IPS DF 6.9 (cell line): ENCODE measurements around the gene ZNF783.

Experiments
- DNase-seq: peaks from one replicate; pipeline ENCODE4 v3.0.0-alpha.2; 2013; ENCODE audit warnings: low read depth, low spot score
- H3K27ac ChIP-seq: one replicate; pipeline ENCODE4 v1.5.1; 2013; ENCODE audit warnings: low read length, control low read depth
- H3K27me3 ChIP-seq: 2 replicates; pipeline ENCODE4 v1.6.1; 2013; ENCODE audit warnings: mild to moderate bottlenecking, low read length; ENCODE audit not compliant: control insufficient read depth, insufficient read depth
- H3K36me3 ChIP-seq: 2 replicates; pipeline ENCODE4 v1.6.1; 2013; ENCODE audit warnings: low read length; ENCODE audit not compliant: control insufficient read depth, insufficient read depth
- H3K4me1 ChIP-seq: 2 replicates; pipeline ENCODE4 v1.6.1; 2013; ENCODE audit warnings: low read length; ENCODE audit not compliant: control insufficient read depth, insufficient read depth
- H3K4me3 ChIP-seq: 2 replicates; pipeline ENCODE4 v1.5.1; 2013; ENCODE audit warnings: mild to moderate bottlenecking, low read length
- H3K9me3 ChIP-seq: 2 replicates; pipeline ENCODE4 v1.6.1; 2013; ENCODE audit warnings: low read length, inconsistent platforms; ENCODE audit not compliant: control insufficient read depth, insufficient read depth
- WGBS: extraction: QIAGEN DNeasy Blood & Tissue Kit; methylation state at CpG from one replicate; pipeline ENCODE4 v1.1.7; 2013; ENCODE audit warnings: mixed read lengths, missing lambda C conversion rate; ENCODE audit not compliant: insufficient read length, insufficient coverage; 5-methylcytosine and 5-hydroxymethylcytosine counted together

ZNF783 gene

GRCh38 chr7:149261829-149262617 lies at the start of gene ZNF783:
Gene ZNF783, plus strand, starts transcription at chr7:149262196. Its CDS starts 138 bp downstream, at chr7:149262334.
- H3K9me3 ChIP-seq = no peaks in the 10 kb centered on the region

DNA sequence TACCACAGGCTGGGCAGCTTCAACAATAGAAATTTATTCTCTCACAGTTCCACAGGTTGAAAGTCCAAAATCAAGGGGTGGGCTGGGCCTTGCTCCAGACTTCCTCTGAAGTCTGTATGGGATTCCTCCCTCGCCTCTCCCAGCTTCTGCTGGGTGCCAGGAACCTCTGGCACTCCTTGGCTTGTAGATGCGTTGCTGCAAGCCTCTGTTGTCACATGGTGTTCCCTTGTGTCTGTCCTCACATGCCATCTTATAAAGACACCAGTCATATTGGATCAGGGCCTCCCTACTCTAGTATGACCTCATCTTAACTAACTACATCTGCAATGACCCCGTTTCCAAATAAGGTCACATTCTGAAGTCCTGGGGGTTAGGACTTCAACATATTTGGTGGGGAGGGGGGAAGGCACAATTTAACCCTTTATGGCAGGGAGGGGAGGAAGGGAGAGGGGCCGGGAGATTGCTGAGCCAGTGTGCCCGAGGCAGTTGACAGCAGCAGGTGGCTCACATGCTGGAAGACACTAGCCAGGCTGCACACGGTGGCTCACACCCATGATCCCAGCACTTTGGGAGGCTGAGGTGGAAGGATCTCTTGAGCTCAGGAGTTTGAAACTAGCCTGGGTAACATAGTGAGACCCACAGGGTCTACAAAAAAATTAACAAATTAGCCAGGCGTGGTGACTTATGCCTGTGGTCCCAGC lies 47.8 kb upstream of the ZNF783 start:
- Histone ChIP-seq H3K27ac (no peak overlapping the region), H3K9me3 (no peaks in the 10 kb centered on the region), H3K27me3 (no peaks in the 10 kb centered on the region), H3K4me1 (no peaks in the 10 kb centered on the region), H3K36me3 (peaks cover 39% of the 10 kb centered on the region), H3K4me3 (no peak overlapping the region)
- DNase-seq = no peak
- WGBS = no CpG with 5 or more reads among the region's 7 CpGs

More at GRCh38 chr7:149261829-149262617, at the start of gene ZNF783:
- Histone ChIP-seq H3K27ac (no peak within 1 kb of the TSS), H3K4me3 (peak within 1 kb of the TSS; percentile 49), H3K36me3 (no peaks in the 10 kb centered on the region; the same call in 1 of the 2 replicates), H3K4me1 (no peaks in the 10 kb centered on the region), H3K27me3 (no peaks in the 10 kb centered on the region)
- peak; percentile 47 for DNase-seq
- WGBS = no CpG with 5 or more reads among the region's 115 CpGs

DNA sequence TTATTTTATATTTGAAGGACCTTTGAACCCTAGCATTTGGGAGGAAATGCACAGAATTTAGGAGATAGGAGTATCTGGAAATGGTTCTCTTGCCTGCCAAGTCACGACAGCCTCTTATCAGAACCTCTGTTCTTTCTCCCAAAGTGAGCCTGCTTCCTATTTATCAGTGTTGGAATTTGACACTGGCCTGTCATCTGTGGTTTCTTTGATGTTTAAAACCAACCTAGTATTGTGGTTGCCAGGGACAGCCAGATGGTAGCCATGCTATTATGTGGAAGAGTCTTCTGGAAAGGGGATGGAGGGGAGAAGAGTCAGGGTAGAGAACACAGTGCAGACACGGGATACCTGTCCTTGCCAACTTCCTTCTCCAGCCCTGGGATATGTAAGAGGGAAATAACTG lies 45.6 kb upstream of the ZNF783 start:
- no CpG with 5 or more reads among the region's 2 CpGs for WGBS
- Histone ChIP-seq H3K36me3 (peaks cover 30% of the 10 kb centered on the region; the same call in 1 of the 2 replicates), H3K4me3 (no peak overlapping the region), H3K4me1 (no peaks in the 10 kb centered on the region), H3K9me3 (no peaks in the 10 kb centered on the region), H3K27me3 (no peaks in the 10 kb centered on the region), H3K27ac (no peak overlapping the region)
- no peak for DNase-seq

DNA sequence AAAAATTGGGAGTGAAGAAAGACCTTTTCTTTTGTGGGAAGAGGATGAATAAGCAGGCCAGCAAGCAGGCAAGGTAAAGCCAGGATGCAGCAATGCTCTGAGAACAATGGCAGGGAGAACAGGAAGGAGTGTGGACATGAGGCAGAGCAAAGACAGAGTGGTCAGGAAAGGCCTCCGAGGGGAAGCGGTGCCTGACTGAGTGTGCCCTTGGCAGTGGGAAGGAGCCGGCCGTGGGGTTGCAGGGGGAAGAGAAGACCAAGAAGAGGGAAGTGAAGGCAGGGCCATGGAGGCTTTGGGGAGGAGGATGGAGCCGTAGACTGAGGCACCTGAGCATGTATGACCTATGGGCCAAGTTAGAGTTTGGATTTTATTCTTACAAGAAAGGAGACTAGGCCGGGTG lies 44.4 kb upstream of the ZNF783 start:
- no CpG with 5 or more reads among the region's 6 CpGs for WGBS
- Histone ChIP-seq H3K4me3 (no peak overlapping the region), H3K36me3 (peaks cover 27% of the 10 kb centered on the region; the same call in 1 of the 2 replicates), H3K27me3 (no peaks in the 10 kb centered on the region), H3K4me1 (no peaks in the 10 kb centered on the region), H3K9me3 (no peaks in the 10 kb centered on the region), H3K27ac (no peak overlapping the region)
- DNase-seq = no peak

GRCh38 chr7:149218469-149219420 lies 43.3 kb upstream of the ZNF783 start:
- Histone ChIP-seq H3K27me3 (no peaks in the 10 kb centered on the region), H3K9me3 (no peaks in the 10 kb centered on the region), H3K4me3 (no peak overlapping the region), H3K4me1 (no peaks in the 10 kb centered on the region), H3K27ac (no peak overlapping the region), H3K36me3 (peaks cover 21% of the 10 kb centered on the region; the same call in 1 of the 2 replicates)
- DNase-seq = no peak
- WGBS = no CpG with 5 or more reads among the region's 10 CpGs

DNA sequence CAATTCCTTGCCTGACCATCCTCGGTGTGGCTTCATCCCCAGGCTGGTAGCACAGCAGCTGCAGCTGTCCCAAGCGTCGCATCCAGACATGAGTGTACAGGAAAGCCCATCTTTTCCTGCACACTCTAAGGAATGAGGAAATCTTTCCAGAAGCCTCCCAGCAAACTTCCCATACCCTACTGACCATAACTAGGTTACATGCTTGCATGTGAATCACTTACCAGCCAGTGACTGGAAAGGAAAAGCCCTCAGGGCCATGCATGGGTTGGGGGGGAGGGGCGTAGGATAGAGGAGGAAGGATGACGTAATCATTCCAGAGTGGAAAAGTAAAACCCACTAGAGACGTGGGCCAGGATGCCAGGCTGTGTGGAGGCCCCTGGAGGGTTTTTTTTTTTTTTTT lies 41.5 kb upstream of the ZNF783 start:
- DNase-seq = no peak
- no CpG with 5 or more reads among the region's 6 CpGs for WGBS

DNA sequence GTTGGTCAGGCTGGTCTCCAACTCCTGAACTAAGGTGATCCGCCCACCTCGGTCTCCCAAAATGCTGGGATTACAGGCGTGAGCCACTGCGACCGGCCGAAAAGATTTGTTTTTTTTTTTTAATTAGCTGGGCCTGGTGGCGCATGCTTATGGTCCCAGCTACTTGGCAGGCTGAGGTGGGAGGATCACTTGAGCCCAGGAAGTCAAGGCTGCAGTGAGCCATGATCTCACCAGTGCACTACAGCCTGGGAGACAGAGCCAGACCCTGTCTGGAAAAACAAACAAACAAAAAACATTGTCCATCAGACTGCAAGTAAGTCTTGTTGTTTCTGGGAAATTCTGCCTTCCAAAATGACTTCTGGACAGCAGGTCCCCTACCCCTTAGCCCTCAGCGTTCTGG lies 38.8 kb upstream of the ZNF783 start:
- no peak overlapping the region for H3K4me3 ChIP-seq
- no peaks in the 10 kb centered on the region for H3K9me3 ChIP-seq
- H3K36me3 ChIP-seq = peaks cover 14% of the 10 kb centered on the region
- H3K4me1 ChIP-seq = no peaks in the 10 kb centered on the region
- no CpG with 5 or more reads among the region's 8 CpGs for WGBS
- no peak overlapping the region for H3K27ac ChIP-seq
- no peaks in the 10 kb centered on the region for H3K27me3 ChIP-seq
- DNase-seq = no peak

More for the DNA sequence above, 41.5 kb upstream of the ZNF783 start:
- Histone ChIP-seq H3K27ac (no peak overlapping the region), H3K27me3 (no peaks in the 10 kb centered on the region), H3K36me3 (peaks cover 20% of the 10 kb centered on the region), H3K9me3 (no peaks in the 10 kb centered on the region), H3K4me3 (no peak overlapping the region), H3K4me1 (no peaks in the 10 kb centered on the region)

DNA sequence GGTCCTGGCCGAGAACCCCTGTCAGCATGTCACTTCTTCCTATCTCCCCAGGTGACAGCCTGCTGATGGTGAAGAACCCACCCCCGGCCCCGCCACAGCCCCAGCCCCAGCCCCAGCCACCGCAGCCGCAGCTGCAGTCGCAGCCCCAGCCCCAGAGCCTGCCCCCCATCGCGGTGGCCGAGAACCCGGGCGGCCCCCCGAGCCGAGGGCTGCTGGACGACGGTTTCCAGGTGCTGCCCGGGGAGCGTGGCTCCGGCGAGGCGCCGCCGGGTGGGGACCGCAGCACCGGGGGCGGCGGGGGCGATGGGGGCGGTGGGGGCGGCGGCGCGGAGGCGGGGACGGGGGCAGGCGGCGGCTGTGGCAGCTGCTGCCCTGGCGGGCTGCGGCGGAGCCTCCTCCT lies 38.2 kb upstream of the ZNF783 start:
- no peak overlapping the region for H3K4me3 ChIP-seq
- H3K27me3 ChIP-seq = no peaks in the 10 kb centered on the region
- H3K27ac ChIP-seq = no peak overlapping the region
- no peaks in the 10 kb centered on the region for H3K4me1 ChIP-seq
- peaks cover 14% of the 10 kb centered on the region for H3K36me3 ChIP-seq
- no peaks in the 10 kb centered on the region for H3K9me3 ChIP-seq
- no peak for DNase-seq
- no CpG with 5 or more reads among the region's 39 CpGs for WGBS

- H3K9me3 ChIP-seq = no peaks in the 10 kb centered on the region
- peaks cover 12% of the 10 kb centered on the region for H3K36me3 ChIP-seq
- WGBS = no CpG with 5 or more reads among the region's 37 CpGs
- no peak overlapping the region for H3K4me3 ChIP-seq
- H3K27ac ChIP-seq = no peak overlapping the region
- H3K27me3 ChIP-seq = no peaks in the 10 kb centered on the region
- H3K4me1 ChIP-seq = no peaks in the 10 kb centered on the region
- no peak for DNase-seq
Observed at GRCh38 chr7:149224352-149224751, 37.6 kb upstream of the ZNF783 start.

DNA sequence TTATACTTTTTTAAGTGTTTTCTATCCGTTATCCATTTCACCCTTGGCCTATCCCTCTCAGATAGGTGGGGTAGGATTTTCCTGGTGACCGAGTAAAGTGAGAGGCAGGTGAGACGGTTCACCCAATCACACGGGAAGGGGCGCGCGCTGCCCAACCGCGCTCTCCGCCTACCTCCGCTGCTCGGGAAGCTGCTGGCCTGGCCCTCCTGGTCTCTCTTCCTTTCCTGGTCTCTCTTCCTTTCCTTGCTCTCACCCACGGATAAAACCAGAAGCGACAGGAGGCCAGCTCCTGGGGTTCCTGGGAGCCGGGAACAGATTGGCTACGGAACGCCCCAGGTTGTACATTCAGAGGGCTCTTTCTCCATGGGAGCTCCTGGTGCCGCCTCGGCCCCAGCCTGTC lies 36.9 kb upstream of the ZNF783 start:
- Histone ChIP-seq H3K27ac (no peak overlapping the region), H3K4me3 (no peak overlapping the region), H3K36me3 (peaks cover 12% of the 10 kb centered on the region), H3K4me1 (no peaks in the 10 kb centered on the region), H3K27me3 (no peaks in the 10 kb centered on the region), H3K9me3 (no peaks in the 10 kb centered on the region)
- no CpG with 5 or more reads among the region's 19 CpGs for WGBS
- no peak for DNase-seq
